NCI-H2081 (cell line): ENCODE results near the gene PHF19.

Source experiments
- DNase-seq, 2 experiments: peaks; one replicate each; lab custom pipeline; 2025; lab: John Stamatoyannopoulos, UW

Gene PHF19

DNA sequence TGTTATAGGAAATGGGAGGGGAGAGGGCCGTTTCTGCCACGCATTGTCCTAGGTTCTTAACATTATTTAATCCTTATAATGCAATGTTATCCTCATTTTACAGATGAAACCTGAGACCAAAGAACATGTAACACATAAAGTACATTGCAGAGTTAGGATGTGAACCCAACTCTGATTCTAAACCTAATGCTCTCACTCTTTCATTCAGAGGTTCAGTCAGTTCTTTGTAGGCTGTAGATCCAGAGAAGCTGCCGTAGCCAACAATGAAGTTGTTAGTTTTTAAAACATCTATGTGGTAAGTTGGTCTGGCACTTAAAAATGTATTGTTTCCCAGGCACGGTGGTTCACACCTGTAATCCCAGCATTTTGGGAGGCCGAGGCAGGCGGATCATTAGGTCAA is 23.8 kb downstream of the PHF19 start:
- DNase-seq: no peak

DNA sequence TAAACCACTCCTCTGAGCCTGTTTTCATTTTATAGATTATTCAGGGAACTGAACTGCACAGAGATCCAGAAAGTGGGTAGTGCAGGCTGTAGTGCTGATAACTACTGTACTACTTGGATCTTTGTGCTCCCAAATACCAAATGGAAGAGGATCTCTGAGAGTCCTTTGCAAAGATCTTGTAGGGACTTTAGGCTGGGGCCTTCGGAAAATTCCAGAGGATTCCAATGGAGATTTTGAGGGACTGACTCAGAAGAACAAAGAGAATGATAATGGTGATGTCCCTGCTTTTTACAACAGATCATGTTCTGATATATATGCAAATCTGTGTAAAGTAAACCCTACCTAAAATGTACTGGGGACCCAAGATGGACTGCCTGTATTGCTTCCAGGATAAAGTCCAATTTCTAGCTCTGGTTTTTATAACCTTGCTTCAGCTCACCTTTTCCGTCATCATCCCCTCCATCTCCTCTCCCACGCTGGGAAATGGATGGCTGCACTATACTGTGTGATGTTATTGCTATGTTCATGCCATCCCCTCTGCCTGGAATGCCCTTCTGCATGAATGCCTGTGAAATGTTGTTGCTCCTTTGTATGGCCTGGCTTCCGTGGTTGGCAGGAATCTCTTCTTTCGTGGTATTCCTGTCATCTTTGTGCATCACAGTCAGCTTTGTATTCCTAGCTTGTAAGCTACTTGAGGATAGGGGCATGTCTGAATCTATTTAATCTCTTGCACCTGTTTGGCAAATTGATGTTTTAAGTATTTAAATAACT is 24.6 kb downstream of the PHF19 start:
- no peak for DNase-seq

GRCh38 chr9:120851449-120851848 is 25.5 kb downstream of the PHF19 start:
- no peak for DNase-seq

- no peak for DNase-seq
These were observed 26.7 kb downstream of the PHF19 start for GRCh38 chr9:120850315-120850714.

- DNase-seq: no peak
These were observed 30.1 kb downstream of the PHF19 start for GRCh38 chr9:120846906-120847305.

DNA sequence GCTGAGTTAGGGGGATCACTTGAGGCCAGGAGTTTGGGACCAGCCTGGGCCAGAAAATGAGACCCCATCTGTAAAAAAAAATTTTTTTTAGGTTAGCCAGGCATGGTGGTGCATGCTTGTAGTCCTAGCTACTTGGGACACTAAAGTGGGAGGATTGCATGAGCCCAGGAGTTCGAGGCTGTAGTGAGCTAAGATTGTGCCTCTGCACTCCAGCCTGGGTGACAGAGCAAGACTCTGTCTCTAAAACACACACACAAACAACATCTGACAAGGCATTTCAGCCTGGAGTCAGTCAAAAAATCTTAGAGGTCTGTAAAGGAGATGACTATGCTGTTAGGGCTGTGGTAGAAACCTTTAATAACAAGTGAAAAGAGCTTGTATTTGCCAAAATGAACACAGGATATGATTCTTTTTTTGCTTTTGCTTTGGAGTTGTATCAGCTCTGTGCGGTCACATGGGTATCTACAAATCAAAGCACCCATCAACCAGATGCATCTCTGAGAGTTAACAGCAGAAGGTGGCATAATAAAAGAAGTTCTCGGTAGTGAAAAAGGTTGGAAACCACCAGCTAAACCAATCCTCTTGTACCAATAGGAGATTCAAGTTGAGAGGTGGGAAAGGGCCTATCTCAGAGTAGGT is 30.6 kb downstream of the PHF19 start:
- no peak for DNase-seq

GRCh38 chr9:120845255-120845654 is 31.7 kb downstream of the PHF19 start:
- DNase-seq: no peak

DNA sequence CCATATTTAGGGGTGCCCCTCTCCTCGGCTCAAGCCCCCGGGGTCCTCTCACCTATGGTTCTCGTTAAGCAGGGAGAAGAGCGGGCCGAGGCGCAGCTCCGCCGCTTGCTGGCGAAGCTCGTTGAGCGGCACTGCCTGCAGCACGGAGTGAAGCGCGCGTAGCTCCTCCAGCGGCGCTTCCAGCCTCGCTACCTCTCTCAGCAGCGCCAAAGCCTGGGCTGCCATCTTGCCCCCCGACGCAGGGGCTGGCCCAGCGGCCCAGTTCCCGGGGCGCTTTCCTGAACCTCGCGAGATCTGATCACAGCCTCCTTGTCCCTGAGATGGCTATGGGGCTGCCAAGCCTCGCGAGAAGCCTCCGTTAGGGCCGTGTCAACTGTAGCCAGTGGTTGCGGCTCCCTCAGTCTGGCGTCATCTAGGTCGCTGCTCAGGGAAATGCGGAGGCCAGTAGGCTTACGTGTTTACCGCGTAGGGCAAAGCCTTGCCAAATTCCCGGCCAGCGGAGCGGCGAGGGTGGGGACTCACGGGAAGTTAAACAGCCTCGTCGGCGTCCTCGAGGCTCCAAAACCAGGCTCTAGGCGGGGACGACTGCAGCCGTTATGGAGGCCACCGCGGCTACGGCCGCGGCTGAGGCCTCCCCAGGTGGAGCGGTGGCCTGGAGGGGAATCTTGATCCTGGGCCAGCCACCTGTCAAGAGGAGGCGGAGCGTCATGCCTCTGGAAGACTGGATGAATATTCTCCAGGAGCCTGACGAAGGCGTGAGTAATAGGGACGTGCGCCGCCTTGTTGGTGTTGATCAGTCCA is 34.1 kb downstream of the PHF19 start, which contains the start of gene PSMD5:
TSS of gene PSMD5 (minus strand) at position 238 of the 801 bp plus-strand sequence. CDS start at position 225, 13 bp downstream.
- peak; percentile 98 to 99 for DNase-seq

- DNase-seq: peak in 1 of 2 experiments; percentile 35
These were observed 34.9 kb downstream of the PHF19 start for GRCh38 chr9:120841930-120842684.

DNA sequence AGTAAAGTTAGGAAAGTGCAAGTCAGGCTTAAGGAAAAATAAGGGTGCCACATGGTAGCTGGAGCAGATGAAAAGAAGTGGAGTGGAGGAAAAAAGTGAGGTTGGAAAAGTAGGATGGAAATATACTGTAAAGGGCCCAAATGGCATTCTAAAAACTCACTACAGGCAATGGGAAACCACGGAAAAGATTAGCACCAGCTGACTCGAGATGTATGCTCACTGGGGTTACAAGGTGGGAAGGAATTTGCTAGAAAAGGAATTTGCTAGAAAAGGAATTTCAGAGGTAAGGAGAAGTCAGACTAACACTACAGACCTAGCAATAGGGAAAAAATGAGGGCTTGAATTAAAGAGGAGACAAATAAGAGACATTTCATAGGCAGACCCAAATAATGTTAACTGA is 37.8 kb downstream of the PHF19 start:
- DNase-seq: no peak

DNA sequence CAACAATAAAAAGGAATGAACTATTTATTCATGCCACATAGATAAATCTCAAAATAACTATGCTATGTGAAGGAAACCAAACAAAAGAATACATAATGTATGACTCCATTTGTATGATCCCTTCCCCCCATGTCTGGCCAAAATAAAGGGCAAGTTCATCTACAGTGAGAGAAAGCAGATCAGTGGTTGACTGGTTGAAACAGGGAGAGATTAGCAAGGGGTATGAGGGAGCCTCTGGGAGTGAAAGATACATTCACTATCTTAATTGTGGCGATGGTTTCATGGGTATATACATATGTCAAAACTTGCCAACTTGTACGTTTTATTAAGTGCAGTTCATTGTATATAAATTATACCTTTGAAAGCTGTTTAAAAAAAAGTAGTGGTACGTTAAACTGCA is 39.1 kb downstream of the PHF19 start:
- no peak for DNase-seq

GRCh38 chr9:120833325-120833724 is 43.7 kb downstream of the PHF19 start:
- DNase-seq: no peak

- DNase-seq: no peak
These were observed 44.2 kb downstream of the PHF19 start for GRCh38 chr9:120832807-120833206.

GRCh38 chr9:120830865-120831264 is 46.1 kb downstream of the PHF19 start:
- no peak for DNase-seq

GRCh38 chr9:120830151-120830550 is 46.8 kb downstream of the PHF19 start:
- no peak for DNase-seq

DNA sequence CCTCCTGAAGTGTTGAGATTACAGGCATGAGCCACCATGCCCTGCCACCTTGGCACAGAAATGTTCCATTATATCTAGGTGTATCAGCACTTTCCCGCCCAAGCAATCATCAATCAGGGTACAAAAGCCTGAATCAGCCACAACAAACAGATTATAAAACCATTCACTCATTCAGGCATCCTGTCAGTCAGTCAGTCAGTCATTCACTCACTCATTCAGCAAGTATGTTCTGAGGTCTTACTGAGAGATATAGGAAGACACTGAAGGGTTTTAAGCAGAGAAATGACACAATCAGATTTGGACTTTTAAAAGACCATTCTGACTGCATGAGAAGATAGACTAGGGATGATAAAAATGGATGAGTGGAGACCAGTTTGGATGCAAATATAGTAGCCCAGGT is 47.3 kb downstream of the PHF19 start:
- DNase-seq: no peak

DNA sequence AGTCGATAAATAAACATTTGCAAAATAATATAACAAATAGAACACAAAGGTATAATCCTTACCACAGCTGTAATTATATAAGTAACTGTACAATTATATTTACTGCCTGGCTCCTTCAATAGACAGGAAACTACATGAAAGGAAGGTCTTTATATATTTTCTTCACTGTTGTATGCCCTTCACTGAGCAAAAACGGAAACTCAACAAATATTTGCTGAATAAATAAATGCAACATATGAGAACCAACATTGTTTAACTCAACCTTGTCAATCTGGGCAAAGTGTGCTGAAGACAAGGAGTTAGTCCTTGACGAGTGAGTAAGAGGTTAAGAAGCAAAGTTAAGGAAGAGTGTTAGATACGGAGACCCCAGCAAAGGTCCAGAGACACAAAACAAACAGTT is 56.9 kb downstream of the PHF19 start:
- peak in 1 of 2 experiments; percentile 46 for DNase-seq

GRCh38 chr9:120818595-120818994 is 58.4 kb downstream of the PHF19 start:
- no peak for DNase-seq

DNA sequence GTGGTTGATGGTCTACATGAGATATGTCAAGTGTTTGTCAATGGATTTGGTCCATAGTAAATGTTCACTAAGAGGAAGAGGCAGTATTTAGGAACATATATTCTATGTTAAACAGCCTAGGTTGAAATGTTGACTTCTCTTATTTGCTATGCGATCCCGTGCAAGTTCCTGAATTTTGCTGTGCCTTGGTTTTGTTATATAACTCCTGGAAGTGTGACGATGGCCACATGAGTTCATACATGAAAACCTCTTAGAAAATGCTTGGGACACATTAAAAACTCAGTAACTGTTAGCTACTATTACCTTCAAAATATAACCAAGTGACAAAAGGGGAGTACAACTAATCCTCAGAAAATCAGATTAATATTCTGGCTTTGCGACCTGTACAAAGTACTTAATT is 61.9 kb downstream of the PHF19 start:
- no peak for DNase-seq

- no peak for DNase-seq
These were observed 68.1 kb downstream of the PHF19 start for GRCh38 chr9:120808931-120809330.

- DNase-seq: no peak
These were observed 69.2 kb downstream of the PHF19 start for GRCh38 chr9:120807607-120808379.
